ENCODE measurements around the gene XPO5.
"Not testable (repeated sequence)": the region's sequence is repeated elsewhere in the genome, so short reads cannot be mapped to it uniquely, and the experiment has no call there.

XPO5 gene

DNA sequence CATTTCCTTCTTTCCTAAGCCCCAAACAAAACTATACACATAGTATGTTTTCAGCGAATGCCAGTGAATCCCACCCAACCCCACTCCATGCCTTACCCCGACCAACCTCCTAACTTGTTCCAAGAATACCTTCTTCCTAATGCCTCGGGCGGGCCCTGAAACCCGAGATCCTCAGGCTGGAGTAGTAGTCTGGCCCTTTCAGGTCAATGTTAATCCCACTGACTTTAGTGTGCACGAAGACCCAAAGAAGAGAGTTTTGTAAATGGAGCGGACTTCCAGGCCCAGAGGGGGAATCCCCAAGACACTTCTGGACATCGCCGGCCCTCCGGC is 59.5 kb downstream of the XPO5 start:
- FAIRE-seq, result no peak

GRCh38 chr6:43515808-43516207 is 60.0 kb downstream of the XPO5 start:
- no peak for FAIRE-seq

DNA sequence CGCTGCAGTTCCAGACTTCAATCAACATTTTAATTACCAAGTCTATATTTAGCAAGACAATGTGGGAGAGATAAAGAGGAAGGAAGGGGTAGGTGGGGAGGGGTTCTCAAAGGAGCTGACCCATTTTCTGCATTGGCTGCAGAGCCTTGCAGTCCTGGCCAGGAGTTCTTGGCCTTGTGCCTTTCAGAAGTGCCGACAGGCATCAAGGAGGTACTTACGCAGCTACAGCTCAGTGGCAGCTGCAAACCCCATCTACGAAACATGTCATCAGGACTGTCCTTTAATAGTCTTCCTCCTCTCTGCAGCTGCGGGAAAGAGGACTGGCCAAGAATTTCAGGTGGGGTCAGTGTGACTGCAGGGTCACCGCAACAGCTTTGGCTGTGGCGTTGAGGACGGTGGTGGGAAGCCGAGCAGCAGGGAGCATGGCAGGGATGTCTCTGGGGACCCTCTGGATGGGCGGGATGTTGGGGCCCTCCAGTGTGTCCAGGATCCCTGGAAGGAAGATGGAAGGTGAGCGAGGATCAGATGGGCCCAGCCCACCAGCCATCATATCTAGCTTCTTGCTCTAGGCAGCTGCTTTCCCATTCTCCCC is 63.9 kb downstream of the XPO5 start:
- no peak for FAIRE-seq

DNA sequence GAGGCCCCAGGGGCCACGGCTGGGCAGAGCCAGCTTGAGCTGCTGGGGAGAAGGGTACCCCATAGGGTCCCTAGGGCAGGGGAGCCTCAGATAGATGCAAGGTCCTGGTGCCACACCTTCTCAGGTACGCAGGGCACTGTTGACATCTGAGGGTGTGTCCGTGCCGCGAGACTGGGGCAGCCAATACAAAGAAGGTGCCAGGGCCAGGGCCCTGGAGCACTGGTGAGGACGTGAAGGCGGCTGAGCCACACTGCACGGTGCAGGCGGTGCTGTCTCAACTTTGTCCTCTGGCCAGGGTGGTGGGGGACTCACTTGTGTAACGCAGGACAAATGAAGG is 65.0 kb downstream of the XPO5 start:
- no peak for FAIRE-seq

DNA sequence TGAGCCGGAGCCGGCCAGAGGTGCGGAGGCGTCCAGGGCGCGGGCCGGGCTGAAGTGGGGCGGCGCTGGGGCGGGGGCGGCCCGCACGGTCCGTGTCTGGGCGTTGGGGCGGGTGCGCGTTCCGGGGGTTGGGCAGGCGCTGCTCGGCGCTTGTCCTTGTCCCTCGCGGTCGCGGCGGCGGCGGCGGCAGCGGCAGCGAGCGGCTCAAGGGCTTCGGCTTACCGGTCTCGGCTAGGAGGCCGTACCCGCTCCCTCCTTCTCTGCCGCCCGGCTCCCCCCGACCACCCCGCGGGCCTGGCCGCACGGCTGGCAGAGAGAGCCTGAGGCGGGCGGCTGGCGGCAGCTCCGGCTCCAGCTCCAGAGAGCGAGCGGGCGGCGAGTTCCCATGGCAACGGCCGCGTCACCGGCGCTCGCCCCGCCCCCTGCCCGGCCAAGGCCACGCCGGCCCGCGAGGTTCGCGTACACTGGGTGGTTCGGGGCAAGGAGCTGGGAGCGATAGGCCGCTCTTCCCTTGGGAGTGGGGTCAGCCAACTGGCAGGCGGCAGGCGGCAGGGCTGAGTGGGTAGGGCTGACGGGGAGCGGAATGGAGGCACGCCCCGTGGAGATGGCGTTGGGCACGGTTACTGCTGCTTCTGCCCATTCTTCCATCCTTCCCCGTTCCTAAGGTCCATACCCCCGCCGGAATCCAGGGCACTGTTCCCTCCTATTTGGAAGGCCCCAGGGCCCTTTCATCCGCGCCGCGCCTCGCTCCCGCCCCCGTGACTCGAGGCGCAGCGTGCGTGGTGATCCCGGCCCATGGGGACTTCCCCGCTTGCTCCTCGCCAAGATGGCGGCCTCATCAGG is 65.6 kb downstream of the XPO5 start, which contains the start of gene LRRC73:
TSS of gene LRRC73 (minus strand) at position 363 of the 843 bp plus-strand sequence. CDS start 561 bp downstream, outside the sequence.
- FAIRE-seq, result no peak

DNA sequence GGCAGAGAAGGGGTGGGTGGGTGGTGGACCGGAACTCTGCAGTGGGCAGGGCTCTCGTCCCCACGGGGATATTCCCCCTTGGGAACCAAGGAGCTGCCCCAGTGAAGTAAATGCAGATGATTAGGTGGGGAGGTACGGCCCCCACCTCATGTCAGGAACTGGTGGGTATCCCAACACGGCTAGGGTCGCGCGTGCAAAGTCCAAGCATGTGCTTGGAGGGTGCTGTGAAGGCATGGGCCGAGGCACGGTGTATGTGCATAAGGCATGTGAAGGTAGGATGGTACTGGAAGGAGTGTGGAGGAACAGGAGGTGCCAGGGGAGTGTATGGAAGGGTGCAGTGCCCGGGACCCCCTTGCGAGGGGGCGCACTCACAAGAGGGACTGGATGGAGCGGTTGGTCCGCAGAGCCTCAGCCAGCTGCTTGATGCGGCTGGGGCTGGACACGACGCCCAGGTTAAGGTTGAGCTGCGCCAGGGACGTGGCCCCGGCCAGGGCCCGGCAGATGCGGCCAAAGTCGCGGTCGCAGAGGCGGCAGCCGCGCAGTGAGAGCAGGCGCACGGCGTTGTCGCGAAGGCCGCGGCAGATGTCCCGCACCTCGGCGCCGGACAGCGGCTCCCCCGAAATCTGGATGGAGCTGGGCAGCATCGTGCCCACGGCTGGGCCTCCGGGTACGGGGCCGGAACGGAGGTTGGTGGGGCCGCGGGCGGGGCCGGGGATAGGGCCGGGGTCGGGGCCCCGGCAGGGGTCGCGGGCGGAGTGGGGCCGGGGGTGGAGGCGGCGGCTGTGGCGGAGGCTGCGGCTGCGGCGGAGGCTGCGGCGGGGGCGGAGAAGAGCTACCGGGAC is 66.5 kb downstream of the XPO5 start:
- FAIRE-seq, result no peak

- FAIRE-seq, result no peak
Observed at GRCh38 chr6:43508481-43509141, 67.2 kb downstream of the XPO5 start.

GRCh38 chr6:43506667-43507471 is 69.0 kb downstream of the XPO5 start:
- peak; percentile 41 for FAIRE-seq

DNA sequence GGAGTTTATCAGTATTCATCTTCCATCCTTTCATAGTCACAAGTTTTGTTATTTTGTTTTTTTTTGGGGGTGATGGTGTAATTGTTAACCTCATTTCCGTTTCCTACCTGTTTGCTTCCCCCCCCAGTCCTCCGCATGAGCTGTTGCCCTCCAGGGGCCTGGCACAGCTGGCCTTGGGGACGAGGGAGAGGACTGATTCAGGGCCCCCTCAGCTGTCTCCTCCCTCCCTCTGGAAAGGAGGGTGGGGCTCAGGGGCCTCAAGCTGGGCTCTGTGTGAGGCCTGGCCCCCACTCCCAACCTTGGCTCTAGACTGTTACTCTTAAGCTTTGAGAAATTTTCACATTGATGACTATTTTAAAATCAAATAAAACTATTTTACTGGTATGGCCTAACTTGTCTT is 69.7 kb downstream of the XPO5 start:
- no peak for FAIRE-seq

GRCh38 chr6:43505718-43506117 is 70.1 kb downstream of the XPO5 start:
- FAIRE-seq, result no peak

DNA sequence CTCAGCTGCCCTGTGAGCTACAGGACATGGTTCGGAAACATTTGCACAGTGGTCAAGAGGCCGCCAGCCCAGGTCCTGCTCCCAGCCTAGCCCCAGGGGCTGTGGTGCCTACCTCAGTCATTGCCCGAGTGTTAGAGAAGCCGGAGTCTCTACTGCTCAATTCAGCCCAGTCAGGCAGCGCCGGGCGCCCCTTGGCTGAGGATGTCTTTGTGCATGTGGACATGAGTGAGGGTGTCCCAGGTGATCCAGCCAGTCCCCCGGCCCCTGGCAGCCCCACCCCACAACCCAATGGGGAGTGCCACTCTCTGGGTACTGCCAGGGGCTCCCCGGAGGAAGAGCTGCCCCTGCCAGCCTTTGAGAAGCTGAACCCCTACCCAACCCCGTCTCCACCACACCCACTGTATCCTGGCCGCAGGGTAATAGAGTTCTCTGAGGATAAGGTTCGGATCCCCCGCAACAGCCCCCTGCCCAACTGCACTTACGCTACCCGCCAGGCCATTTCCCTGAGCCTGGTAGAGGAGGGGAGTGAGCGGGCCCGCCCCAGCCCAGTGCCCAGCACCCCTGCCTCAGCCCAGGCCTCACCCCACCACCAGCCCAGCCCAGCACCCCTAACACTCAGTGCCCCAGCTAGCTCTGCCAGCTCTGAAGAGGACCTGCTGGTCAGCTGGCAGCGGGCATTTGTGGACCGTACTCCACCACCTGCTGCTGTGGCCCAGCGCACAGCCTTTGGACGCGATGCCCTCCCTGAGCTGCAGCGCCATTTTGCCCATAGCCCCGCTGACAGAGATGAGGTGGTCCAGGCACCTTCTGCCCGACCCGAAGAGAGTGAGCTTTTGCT is 70.9 kb downstream of the XPO5 start:
- FAIRE-seq, result no peak

DNA sequence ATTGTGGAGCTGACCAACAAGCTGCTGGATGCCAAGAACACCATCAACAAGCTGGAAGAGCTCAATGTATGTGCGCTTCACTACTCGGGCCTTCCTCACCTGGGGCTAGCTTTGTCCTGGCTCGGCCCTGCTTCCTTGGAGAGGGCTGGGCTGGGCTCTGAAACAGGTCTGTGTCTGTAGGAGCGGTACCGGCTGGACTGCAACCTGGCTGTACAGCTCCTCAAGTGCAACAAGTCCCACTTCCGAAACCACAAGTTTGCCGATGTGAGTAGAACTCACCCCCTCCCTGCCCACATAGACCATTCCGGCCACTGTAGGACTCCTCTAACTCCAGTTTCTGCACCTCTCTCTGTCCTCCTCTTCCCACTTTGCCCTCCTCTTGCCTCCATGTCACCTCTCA is 72.4 kb downstream of the XPO5 start:
- FAIRE-seq, result no peak

DNA sequence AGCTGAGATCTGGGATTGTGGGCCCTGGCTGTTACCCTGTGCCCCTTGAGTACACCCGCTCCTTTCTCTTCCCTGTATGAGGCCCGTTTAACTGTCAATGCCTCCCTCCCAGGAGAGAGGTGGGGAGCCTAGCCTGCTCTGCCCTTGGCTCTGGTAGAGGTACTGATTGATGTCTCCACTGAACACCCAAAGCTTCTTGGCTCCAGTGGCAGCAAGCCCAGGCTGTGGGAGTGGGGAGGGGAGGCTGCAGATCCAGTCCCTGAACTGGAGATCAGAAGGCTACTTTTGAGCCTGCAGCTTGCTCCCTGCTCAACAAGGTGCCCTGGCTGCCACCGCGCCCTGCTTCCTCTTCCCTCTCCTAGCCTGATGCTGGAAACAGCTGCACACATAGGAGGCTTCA is 73.2 kb downstream of the XPO5 start:
- FAIRE-seq, result no peak

GRCh38 chr6:43500921-43501320 is 74.9 kb downstream of the XPO5 start:
- no peak for FAIRE-seq

GRCh38 chr6:43499028-43499815 is 76.6 kb downstream of the XPO5 start:
- no peak for FAIRE-seq

GRCh38 chr6:43498291-43498690 is 77.5 kb downstream of the XPO5 start:
- FAIRE-seq, result not testable (repeated sequence)

- FAIRE-seq, result no peak
Observed at GRCh38 chr6:43497689-43498088, 78.1 kb downstream of the XPO5 start.

GRCh38 chr6:43497129-43497396 is 78.8 kb downstream of the XPO5 start:
- no peak for FAIRE-seq

DNA sequence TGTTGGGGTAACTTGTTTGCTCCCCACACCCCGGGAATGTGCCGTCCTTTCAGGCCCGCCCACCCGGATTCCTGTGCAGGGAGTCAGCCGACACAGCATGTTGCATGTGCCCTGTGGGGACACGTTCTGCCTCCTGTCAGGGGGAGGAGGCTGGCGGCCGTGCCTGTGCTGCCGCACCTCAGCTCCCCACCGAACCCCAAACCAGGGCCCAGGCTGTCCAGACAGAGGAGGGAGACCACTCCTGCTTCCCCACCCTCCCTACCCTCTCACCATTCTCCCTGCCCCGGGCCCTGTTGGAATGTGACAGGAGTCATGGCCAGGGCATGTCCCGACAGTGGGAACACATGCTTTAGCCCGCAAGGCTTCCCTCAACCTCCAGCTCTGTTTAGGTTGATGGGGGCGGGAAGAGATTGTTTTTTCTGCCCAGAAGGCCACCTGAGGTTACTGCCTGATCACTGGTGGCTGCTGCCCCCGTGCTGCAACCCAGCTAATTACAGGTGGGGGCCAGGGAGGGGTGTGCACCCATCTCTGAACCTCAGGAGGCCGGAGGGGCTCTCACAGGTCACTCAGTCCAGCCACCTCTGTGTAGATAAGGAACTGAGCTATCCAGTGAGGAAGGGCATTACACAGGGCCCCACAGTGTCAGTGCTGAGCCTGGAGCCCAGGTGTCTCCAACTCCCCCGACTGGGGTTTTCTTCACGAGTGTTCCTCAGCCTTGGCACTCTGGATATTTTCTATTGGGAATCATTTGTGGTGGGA is 79.3 kb downstream of the XPO5 start:
- FAIRE-seq, result no peak

- FAIRE-seq, result no peak
Observed at GRCh38 chr6:43495409-43495941, 80.4 kb downstream of the XPO5 start.
